KOPT-K1 (cell line): ENCODE data around the gene GABRA4.

ENCODE experiments used
- H3K27ac ChIP-seq: fragments of 200-600 bp; sonication (generic); 2 replicates; pipeline ENCODE4 v1.5.1; 2016; ENCODE audit warnings: antibody characterized with exemption, mild to moderate bottlenecking, low read depth, low read length; ENCODE audit not compliant: poor library complexity, severe bottlenecking
- H3K36me3 ChIP-seq: fragments of 200-600 bp; sonication (generic); 2 replicates; pipeline ENCODE4 v1.5.1; 2017; ENCODE audit warnings: antibody characterized with exemption, mild to moderate bottlenecking, low read length, moderate library complexity; ENCODE audit not compliant: insufficient read depth
- H3K9me3 ChIP-seq: fragments of 200-600 bp; sonication (generic); 2 replicates; pipeline ENCODE4 v1.5.1; 2017; ENCODE audit warnings: antibody characterized with exemption, low read length, mild to moderate bottlenecking; ENCODE audit not compliant: insufficient read depth, poor library complexity, severe bottlenecking

The GABRA4 gene

GRCh38 chr4:46999566-46999965 lies 6.2 kb upstream of the GABRA4 start:
- no peaks in the 10 kb centered on the region for H3K9me3 ChIP-seq
- no peaks in the 10 kb centered on the region for H3K36me3 ChIP-seq
- H3K27ac ChIP-seq = no peak overlapping the region

GRCh38 chr4:46994007-46994405 lies 625 bp upstream of the GABRA4 start:
- Histone ChIP-seq H3K27ac (no peak overlapping the region), H3K9me3 (peaks cover 12% of the 10 kb centered on the region), H3K36me3 (no peaks in the 10 kb centered on the region)

- Histone ChIP-seq H3K9me3 (peaks cover 12% of the 10 kb centered on the region), H3K27ac (no peak overlapping the region), H3K36me3 (no peaks in the 10 kb centered on the region)
Measured at GRCh38 chr4:46992338-46992737, 1.0 kb downstream of the GABRA4 start.

GRCh38 chr4:46986922-46987638 lies 6.3 kb downstream of the GABRA4 start:
- no peaks in the 10 kb centered on the region for H3K9me3 ChIP-seq
- no peak overlapping the region for H3K27ac ChIP-seq
- H3K36me3 ChIP-seq = no peaks in the 10 kb centered on the region

DNA sequence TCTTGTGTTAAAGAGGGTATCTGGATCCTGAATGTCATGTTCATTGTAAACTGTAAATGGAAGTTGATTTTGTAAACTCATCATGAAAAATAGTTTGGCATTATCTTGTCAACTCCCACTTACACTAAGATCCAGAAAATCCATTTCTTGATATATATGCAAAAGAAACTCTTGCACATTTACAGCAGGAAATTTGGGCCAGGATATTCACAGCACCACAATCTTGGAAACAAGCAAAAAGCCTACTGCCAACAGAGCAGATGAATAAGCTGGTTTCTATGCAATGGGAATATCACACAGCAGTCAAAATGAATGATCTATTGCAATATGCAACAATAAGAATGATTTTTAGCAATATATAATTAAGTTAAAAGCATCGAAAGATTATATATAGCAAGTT lies 8.6 kb downstream of the GABRA4 start:
- no peaks in the 10 kb centered on the region for H3K9me3 ChIP-seq

GRCh38 chr4:46980851-46981250 lies 12.5 kb downstream of the GABRA4 start:
- Histone ChIP-seq H3K36me3 (no peaks in the 10 kb centered on the region), H3K9me3 (no peaks in the 10 kb centered on the region), H3K27ac (no peak overlapping the region)

More for the DNA sequence above, 8.6 kb downstream of the GABRA4 start:
- H3K27ac ChIP-seq = no peak overlapping the region
- no peaks in the 10 kb centered on the region for H3K36me3 ChIP-seq

DNA sequence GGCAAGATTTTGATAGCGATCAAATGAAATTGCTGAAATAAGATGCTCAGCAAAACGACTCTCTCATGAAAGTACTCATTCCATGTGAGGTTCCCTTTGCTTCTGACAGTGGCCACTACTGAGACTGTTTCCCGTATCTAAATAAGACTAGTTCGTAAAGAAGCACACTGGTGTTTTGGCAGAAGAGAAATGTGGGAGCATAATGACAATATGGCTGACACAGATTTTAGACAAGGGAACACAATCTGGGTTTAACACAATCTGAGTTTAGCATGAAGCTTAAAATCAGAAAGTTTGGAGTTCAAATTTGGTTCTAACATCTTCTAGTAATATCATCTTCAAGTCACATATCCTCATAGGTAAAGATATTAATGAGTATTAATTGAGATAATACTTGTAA lies 13.7 kb downstream of the GABRA4 start:
- H3K27ac ChIP-seq = no peak overlapping the region
- no peaks in the 10 kb centered on the region for H3K9me3 ChIP-seq
- no peaks in the 10 kb centered on the region for H3K36me3 ChIP-seq

DNA sequence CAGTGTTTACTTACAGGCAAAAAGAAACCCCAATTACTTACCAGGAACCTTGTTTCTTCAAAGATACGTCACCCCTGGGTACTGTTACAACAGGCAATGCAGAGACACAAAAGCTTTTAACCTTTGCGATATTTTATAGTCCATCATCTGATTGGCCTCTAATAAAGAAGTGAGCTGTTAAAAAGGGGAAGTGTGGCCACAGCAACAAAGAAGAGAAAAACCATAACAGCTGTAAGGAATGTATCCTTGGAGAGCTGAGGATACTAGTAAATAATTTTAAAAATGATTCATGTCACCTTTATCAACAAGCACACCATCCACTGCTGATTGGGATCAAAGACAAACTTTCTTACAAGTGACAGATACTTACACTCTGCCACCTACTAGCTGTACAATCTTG lies 14.1 kb downstream of the GABRA4 start:
- no peak overlapping the region for H3K27ac ChIP-seq
- no peaks in the 10 kb centered on the region for H3K9me3 ChIP-seq
- H3K36me3 ChIP-seq = no peaks in the 10 kb centered on the region

- no peaks in the 10 kb centered on the region for H3K36me3 ChIP-seq
- no peaks in the 10 kb centered on the region for H3K9me3 ChIP-seq
- H3K27ac ChIP-seq = no peak overlapping the region
Measured at GRCh38 chr4:46977245-46977644, 16.1 kb downstream of the GABRA4 start.

DNA sequence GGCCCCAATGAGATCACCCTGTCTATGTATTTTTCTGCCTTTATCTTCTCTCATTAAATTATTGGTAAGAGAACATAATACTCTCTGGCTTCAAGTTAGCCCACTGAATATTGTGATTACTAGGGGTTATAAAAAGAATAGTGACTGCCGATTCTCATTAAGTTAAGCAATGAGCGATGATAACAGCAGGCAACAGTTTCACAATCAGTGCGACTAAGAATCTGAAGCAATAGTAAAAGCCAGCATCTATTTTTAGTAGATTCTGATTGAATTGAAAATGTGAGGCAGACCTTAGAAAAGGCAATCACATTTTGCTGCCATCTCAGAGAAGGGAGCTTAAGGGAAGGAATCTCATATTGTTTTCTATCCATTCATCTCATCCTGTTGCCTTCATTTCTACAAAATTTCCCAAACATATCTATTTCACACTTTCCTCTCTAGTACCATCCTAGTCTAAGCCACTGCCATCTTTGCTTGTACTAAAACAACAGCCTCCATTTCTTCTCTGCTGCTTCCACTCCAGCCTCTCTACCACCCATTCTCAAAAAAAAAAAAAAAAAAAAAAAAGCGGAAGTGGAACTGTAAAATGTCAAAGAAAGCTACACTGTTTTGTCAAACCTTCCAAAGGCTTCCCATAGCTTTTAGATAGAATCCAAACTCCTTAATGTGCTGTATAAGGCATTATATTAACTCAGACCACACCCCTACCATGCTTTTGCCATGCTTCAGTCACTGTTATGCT lies 17.4 kb downstream of the GABRA4 start:
- no peak overlapping the region for H3K27ac ChIP-seq
- H3K9me3 ChIP-seq = no peaks in the 10 kb centered on the region
- H3K36me3 ChIP-seq = no peaks in the 10 kb centered on the region

- Histone ChIP-seq H3K27ac (no peak overlapping the region), H3K9me3 (no peaks in the 10 kb centered on the region), H3K36me3 (no peaks in the 10 kb centered on the region)
Measured at GRCh38 chr4:46974891-46975543, 18.4 kb downstream of the GABRA4 start.

DNA sequence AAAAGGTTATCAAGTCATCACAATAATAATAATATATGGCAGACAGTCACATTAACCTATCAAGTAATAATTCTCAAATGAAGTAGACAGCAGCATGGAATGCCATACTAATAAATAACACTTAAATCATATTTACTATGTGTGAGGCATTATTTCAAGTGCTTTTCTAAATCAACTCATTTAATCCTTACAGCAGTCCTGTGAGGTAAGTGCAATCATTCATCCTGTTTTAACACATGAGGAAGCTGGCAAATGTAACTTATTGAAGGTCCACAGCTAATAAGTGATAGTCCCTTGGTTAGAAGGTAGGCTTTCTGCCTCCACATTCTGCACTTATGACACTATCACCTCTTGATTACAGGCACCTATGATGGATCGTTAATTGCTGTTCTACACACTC lies 24.5 kb downstream of the GABRA4 start:
- no peaks in the 10 kb centered on the region for H3K36me3 ChIP-seq
- no peaks in the 10 kb centered on the region for H3K9me3 ChIP-seq
- H3K27ac ChIP-seq = no peak overlapping the region

- Histone ChIP-seq H3K36me3 (no peaks in the 10 kb centered on the region), H3K27ac (no peak overlapping the region), H3K9me3 (no peaks in the 10 kb centered on the region)
Measured at GRCh38 chr4:46967631-46968030, 25.8 kb downstream of the GABRA4 start.

GRCh38 chr4:46958742-46959488 lies 34.5 kb downstream of the GABRA4 start:
- no peaks in the 10 kb centered on the region for H3K36me3 ChIP-seq
- H3K27ac ChIP-seq = no peak overlapping the region
- no peaks in the 10 kb centered on the region for H3K9me3 ChIP-seq

DNA sequence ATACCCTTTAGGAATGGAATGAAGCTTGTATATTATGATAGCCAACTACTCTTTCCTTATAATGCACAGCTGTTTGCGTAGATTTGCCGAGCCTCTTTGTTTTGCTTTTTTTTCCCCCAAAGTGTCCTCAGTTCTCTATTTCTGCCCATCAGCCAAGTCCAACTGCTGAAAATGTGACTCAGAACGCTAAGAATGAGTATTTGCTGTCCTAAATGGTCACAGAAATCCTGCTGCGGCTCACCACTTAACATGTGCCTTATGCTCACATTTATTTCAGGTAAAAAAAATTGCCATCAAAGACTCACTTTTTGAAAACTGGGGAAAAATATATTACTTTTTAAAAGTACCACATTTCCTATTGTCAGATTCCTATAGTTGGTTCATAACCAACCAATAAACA lies 36.9 kb downstream of the GABRA4 start:
- no peaks in the 10 kb centered on the region for H3K9me3 ChIP-seq
- no peak overlapping the region for H3K27ac ChIP-seq
- H3K36me3 ChIP-seq = no peaks in the 10 kb centered on the region
